ENCODE measurements around the gene MRGPRX4.
A peak's percentile ranks its signal among the peaks of the same experiment; 100 is the strongest.
"Not testable (repeated sequence)": the region's sequence is repeated elsewhere in the genome, so short reads cannot be mapped to it uniquely, and the experiment has no call there.

The MRGPRX4 gene

DNA sequence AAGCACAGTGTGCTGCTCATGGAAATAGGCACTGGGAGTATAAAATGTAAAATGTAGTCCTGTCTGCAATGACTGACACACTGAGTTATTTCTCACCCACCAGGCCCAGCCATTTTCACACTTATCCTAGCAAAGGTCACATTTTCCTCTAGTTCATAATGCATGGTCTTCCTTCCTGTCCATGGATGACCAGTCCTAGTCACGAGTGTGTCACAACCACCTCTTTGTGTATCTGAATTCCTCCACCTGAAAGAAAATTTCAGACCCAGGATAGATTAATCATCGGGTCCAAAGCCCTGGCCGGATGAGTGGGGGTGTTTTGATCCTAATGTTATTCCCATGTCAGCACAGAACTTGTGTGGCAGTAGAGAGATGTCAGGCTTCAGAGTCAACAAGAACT, at the start of gene MRGPRX4:
TSS of gene MRGPRX4 (plus strand) at position 172 of the 400 bp plus-strand sequence. CDS start 420 bp downstream, outside the sequence.
- DNase-seq, result no peak

DNA sequence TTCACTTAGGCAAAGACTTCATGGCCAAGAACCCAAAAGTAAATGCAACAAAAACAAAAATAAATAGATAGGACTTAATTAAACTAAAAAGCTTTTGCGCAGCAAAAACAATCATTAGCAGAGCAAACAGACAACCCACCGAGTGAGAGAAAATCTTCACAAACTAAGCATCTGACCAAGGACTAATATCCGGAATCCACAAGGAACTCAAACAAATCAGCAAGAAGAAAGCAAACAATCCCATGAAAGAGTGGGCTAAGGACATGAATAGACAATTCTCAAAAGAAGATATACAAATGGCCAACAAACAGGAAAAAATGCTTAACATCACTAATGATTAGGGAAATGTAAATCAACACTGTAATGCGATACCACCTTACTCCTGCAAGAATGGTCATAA, 41.5 kb upstream of the MRGPRX4 start:
- DNase-seq, result not testable (repeated sequence)

DNA sequence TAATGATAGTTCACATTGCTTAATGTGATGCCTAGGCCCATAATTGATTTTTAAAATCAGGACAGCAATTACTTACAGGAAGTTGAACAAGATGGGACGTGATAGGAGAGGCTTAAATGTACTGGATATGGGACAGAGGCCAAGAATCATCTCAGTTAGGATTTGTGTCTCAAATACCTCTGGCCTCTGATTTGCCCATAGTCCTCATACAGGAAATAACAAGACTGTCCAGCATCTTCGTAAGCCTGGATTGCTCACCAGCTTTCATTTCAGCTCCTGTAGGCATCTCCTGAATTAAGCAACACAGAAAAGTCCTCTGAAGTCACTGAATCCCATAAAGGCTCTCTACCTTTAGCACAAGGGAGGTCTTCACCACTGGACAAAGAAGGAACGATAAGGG, 40.3 kb upstream of the MRGPRX4 start, which contains the start of gene MRGPRX3:
TSS of gene MRGPRX3 (plus strand) at position 231 of the 400 bp plus-strand sequence. CDS start 4,632 bp downstream, outside the sequence.
- no peak for DNase-seq

DNA sequence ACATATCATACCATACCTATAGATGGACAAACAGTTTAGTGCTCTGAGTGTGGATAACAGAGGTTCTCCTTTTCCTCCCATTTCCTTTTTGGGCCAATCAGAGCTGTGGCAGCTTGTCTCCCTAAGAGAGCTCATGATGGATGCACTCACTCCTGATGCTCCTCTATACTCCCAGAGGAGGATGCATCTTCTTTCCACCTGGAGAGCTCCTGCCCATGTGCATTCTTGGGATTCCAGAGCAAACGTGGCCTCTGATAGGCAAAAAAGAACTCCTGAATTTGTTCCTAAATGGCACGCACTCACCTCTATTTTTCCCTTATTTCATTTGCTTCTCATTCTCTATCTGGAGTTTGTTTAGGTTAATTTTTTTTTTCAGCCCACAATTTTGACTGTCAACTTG, 37.3 kb upstream of the MRGPRX4 start:
- no peak for DNase-seq

DNA sequence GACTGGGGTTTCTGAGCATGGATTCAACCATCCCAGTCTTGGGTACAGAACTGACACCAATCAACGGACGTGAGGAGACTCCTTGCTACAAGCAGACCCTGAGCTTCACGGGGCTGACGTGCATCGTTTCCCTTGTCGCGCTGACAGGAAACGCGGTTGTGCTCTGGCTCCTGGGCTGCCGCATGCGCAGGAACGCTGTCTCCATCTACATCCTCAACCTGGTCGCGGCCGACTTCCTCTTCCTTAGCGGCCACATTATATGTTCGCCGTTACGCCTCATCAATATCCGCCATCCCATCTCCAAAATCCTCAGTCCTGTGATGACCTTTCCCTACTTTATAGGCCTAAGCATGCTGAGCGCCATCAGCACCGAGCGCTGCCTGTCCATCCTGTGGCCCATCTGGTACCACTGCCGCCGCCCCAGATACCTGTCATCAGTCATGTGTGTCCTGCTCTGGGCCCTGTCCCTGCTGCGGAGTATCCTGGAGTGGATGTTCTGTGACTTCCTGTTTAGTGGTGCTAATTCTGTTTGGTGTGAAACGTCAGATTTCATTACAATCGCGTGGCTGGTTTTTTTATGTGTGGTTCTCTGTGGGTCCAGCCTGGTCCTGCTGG, 35.3 kb upstream of the MRGPRX4 start:
- DNase-seq, result no peak

DNA sequence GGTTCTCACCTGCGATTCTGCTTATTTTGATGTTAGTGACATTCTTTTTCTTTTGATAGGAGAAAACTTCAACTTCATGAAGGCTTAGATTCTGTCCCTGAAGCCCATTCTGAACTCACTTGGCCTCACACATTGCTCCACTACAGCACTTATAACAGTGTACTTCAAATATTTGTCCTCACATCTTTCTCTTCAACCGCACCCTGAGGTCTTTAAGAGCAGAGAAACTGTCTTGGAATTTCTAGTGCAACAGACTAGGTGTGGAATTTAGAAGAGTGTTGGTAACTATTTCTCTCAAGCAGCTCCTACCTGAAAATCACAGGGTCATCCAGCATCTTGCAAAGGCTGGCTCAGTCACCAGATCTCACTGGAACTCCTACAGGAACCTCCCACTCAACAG, 32.5 kb upstream of the MRGPRX4 start:
- DNase-seq, result no peak

DNA sequence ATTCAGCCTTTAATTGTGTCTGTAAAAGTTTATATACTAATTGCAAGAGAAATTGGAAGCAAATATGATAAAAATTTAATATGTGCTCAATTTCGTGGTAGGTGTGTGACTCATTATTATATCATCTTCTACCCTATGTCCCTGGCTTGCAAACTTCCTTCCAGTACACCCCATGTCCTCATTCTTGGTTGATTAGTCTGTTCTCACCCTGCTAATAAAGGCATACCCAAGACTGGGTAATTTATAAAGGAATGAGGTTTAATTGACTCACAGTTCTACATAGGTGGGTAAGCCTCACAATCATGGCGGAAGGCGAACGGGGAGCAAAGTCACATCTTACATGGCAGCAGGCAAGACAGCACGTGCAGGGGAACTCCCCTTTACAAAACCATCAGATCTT, 28.4 kb upstream of the MRGPRX4 start:
- DNase-seq, result no peak

DNA sequence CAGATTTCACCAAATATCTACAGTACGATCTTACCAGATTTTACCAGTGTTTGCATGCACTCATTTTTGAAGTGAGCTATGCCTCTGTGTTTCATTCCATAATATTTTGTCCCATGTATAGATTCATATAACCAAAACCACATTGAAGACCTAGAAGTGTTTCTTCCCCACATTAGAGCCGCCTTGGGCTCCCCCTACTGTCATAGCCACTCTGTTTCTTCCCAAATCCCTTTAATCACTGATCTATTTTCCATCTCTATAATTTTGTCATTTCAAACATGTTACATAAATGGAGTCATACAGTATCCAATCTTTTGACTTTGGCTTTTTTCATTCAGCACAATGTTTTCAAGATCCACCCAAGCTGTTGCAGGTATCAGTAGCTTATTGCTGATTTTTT, 27.6 kb upstream of the MRGPRX4 start:
- DNase-seq, result no peak

DNA sequence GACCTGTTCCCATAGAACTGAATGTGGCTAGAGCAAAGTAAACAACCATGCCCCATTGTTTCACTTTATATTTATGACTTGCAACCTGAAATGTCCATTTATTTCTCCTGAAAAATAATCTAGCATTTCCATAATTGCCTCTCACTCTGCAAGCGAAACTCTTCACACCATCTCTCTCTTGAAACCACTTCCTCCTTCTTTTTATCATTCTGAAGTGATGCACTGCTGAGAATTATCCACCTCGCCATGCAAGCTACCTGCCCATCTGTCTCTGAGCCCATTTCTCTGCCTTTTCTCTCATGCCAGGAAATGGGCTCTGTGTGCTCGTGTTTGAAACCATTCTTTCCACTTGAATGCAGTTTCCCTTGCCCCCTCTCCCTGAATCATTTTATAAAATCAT, 26.8 kb upstream of the MRGPRX4 start:
- no peak for DNase-seq

DNA sequence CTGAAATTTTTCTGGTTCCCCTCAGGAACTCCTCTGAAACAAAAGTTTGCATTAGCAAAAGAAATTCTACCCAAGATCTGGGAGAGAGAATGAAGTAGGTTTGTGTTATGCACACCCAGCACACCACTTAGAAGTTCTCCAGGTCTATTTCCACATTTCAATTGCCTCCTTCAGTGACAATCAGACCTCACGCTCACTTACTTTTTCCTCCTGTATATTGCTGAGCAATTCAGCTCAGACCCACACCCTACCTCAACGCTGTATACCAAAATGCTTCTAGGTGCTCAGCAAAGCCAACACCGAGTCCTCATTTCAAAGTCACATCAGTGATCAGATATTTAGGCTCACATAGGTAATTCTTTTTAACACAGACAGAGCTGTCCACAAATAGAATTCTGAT, 21.1 kb upstream of the MRGPRX4 start:
- no peak for DNase-seq

DNA sequence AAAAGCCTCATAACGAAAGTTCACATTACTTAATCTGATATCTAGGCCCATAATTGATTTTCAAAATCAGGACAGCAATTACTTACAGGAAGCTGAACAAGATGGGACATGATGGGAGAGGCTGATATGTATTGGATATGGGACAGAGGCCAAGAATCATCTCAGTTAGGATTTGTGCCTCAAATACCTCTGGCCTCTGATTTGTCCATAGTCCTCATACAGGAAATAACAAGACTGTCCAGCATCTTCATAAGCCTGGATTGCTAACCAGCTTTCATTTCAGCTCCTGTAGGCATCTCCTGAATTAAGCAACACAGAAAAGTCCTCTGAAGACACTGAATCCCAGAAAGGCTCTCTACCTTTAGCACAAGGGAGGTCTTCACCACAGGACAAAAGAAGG, 4.3 kb upstream of the MRGPRX4 start:
- no peak for DNase-seq

DNA sequence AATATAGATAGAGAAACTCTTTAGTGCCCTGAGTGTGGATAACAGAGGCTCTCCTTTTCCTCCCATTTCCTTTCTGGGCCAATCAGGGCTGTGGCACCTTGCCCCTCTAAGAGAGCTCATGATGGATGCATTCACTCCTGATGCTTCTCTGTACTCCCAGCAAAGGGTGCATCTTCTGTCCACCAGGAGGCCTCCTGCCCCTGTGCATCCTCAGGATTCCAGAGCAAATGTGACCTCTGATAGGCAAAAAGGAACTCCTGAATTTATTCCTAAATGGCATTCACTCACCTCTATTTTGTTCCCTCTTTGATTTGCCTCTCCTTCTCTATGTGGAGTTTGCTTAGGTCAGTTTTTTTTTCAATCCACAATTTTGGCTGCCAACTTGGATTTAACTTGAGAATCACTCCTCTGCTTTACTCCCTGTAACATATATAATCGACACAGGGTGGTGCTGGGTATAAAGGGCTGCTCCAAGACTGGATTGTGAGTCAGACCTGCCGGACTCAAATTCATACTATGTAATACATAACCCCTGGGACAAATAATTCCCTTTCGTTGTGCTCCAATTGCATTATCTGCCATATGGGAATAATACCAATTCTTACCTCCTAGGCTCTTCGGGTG, 1.1 kb upstream of the MRGPRX4 start:
- peak; percentile 11 for DNase-seq

DNA sequence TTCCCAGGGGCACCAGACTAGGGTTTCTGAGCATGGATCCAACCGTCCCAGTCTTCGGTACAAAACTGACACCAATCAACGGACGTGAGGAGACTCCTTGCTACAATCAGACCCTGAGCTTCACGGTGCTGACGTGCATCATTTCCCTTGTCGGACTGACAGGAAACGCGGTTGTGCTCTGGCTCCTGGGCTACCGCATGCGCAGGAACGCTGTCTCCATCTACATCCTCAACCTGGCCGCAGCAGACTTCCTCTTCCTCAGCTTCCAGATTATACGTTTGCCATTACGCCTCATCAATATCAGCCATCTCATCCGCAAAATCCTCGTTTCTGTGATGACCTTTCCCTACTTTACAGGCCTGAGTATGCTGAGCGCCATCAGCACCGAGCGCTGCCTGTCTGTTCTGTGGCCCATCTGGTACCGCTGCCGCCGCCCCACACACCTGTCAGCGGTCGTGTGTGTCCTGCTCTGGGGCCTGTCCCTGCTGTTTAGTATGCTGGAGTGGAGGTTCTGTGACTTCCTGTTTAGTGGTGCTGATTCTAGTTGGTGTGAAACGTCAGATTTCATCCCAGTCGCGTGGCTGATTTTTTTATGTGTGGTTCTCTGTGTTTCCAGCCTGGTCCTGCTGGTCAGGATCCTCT, 709 bp downstream of the MRGPRX4 start:
- DNase-seq, result no peak

DNA sequence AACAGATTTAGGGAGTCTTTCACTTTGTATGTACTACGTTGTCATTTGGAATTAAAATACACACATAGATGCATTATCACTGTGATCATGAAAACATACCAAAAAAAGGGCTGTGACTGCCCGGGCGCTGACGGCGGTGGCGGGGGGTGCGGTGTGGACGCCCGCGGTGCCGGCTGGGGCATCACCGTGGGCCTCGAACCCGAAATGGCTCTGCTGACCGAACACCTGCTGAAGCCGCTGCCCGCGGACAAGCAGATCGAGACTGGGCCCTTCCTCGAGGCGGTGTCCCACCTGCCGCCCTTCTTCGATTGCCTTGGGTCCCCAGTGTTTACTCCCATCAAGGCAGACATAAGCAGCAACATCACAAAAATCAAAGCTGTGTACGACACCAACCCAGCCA, 16.2 kb downstream of the MRGPRX4 start:
- no peak for DNase-seq

DNA sequence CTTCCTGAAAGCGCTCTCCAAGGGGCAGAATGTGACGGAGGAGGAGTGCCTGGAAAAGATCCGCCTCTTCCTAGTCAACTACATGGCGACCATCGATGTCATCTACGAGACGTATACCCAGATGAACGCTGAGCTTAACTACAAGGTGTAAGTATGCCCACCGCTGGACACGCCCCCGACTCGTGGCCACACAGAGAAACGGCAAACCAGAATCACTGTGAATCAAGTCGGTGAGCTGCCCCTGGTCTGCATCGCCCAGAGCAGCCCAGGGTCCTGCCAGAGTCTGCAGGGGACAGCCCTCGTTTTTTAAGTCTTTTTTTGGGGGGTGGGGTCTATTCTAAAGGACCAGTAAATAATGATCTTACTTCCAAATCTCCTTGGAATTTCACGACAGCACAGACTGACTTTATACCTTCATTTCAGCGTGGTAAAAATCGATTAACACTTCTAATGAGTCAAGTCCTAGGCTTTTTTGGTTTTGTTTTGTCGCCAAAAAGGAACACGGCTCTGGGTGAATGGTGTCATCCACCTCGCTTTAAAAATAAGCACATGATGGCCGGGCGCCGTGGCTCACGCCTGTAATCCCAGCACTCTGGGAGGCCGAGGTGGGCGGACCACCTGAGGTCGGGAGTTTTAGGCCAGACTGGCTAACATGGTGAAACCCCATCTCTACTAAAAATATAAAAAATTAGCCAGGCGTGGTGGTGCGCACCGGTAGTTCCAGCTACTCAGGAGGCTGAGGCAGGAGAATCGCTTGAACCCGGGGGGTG, 17.0 kb downstream of the MRGPRX4 start:
- not testable (repeated sequence) for DNase-seq

DNA sequence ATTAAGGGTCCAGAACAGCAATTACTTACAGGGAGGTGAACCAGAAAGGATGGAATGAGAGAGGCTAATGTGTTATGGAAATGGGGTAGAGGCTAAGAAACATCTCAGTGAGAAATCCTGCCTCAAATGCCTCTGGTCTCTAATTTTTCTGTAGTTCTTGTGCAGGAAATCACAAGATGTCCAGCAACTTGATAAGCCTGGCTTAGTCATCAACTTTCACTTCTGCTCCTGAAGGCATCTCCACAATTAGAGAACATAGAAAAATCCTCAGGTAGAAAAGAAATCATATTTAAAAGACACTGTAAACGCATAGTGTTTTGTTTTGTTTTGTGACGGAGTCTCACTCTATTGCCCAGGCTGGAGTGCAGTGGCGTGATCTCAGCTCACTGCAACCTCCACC, 18.7 kb downstream of the MRGPRX4 start:
- DNase-seq, result no peak

DNA sequence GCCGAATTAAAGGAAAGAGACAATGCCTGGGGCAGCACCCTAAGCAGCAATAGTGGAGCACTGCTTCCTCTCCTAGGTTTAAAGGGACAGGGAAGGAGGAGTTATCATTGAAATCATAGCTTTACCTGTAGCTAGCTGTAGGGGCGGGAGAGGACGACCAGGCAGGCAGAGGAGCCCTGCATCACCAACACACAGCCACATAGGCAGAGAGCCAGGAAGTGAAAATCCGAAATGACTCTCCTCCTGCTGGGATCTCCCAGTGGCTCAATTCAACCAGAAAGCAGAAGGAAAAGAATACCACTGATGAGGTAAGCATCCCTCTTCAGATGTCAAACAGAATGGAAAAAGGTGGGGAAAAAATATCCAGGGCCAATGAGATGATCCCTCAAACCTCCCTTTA, 20.4 kb downstream of the MRGPRX4 start:
- DNase-seq, result no peak

DNA sequence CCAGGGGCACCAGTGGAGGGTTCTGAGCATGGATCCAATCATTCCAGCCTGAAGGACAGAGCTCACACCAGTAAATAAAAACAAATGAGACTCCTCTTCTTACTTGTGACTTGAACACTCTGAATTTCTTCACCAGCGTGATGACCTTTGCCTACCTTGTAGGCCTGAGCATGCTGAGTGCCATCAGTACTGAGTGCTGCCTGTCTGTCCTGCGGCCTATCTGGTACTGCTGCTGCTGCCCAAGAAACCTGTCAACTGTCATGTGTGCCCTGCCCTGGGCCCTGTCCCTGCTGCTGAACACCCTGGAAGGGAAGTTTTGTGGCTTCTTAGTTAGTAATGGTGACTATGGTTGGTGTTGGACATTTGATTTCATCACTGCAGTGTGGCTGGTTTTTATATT, 23.9 kb downstream of the MRGPRX4 start:
- no peak for DNase-seq

DNA sequence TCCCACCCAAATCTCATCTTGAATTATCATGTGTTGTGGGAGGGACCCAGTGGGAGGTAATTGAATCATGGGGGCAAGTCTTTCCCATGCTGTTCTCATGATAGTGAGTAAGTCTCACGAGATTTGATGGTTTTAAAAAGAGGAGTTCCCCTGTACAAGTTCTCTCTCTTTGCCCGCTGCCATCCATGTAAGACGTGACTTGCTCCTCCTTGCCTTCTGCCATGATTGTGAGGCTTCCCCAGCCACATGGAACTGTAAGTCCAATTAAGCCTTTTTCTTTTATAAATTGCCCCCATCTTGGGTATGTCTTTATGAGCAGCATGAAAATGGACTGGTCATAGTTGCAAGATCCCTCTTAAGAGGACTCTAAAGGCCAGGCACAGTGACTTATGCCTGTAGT, 25.1 kb downstream of the MRGPRX4 start:
- not testable (repeated sequence) for DNase-seq

DNA sequence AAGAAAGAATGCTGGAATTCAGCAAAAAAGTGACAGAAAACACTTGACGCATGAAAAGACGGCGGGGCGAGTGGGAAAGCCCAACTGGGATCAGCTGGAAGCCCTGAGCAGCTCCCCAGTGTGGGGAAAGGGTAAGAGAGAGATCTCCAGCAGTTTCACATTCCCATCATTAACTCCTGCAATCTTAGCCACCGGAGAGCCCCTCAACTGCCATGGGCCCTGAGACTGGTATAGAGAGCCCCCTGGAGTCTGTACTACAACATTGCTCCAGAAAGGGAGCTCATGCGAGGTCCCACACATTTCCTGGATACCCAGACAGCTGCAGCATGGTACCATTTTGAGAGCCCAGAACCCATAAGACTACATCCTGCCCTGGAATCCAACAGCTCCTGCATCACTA, 31.1 kb downstream of the MRGPRX4 start:
- DNase-seq, result no peak

DNA sequence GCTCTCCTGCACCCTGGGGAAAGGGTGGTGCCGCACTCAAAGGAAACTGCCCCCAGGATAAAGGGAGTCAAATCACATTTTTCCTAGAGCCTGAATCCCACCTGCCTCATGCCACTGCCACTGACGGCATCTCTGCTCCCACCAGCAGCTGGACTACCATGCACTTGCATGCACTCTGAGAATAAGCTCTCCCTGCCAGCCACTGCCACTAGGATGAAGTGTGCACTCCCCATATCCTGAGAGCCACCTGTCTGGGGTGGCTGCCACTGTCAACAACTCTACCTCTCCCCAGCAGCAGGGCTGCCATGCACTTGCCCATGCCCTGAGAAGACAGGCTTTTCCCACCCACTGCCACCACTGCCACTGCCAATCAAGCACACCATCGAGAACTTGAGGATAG, 31.6 kb downstream of the MRGPRX4 start:
- no peak for DNase-seq

DNA sequence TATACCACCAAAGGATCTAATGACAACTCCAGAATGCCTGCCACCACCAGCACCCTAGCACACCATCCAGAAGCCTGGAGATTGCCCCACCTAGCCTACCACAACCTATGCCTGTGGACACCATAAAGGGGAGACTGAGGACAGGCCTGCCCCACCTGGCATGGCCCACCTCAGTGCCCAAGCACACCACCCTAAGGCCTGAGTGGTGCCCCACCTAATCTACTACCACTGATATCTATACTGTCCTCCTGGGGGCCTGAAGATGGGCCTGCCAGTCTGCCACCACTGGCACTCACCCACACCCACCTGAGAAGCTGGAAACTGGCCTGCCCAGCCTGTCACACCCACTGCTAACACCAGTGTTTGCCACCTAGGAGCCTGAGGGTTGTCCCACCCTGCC, 32.1 kb downstream of the MRGPRX4 start:
- DNase-seq, result no peak

DNA sequence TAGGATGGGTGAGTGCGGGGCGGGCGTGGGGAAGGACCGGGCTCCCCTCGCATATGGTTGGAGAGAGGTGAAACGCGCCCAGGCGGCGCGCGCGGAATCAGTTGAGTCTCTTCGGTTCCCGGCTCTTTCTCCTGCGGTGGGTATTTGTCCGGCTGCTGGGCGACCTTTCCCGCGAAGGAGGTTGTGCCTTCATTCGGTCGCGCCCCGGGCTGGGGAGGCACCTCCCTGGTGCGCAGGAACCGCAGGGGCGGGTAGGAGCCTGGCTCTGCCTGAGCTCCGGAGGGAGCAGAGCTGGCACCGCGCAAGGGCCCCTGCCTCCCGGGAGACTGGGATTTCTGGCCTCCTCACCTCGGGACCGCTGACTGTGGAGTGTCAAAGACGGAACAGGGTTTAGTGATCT, 36.4 kb downstream of the MRGPRX4 start:
- DNase-seq, result no peak
